Esophagus squamous epithelium (tissue), 5 donors: ENCODE measurements around the gene PCDHAC2. TPM values are rescaled to one million over a fixed set of nuclear protein-coding genes. Genes with fewer than 3 reads are reported as not detected.

Source experiments
- DNase-seq: peaks from one replicate; lab custom pipeline; 2025; lab: John Stamatoyannopoulos, UW
- H3K27ac ChIP-seq, 4 donors: fragments of 200-600 bp; sonication (generic); one replicate each; pipeline ENCODE4 v1.5.1; 2016 to 2019; ENCODE audit warnings: mild to moderate bottlenecking in 1 of 4
- H3K27me3 ChIP-seq, 4 donors: fragments of 200-600 bp; sonication (generic); 1 replicate in 3 of 4; 2 replicates in 1 of 4; pipeline versions ENCODE4 v1.5.1 to v1.6.0; 2017 to 2021; ENCODE audit warnings: antibody characterized with exemption in 1 of 4
- H3K36me3 ChIP-seq, 3 donors: fragments of 200-600 bp; sonication (generic); one replicate each; pipeline ENCODE4 v1.5.1; 2016 to 2019
- H3K4me1 ChIP-seq, 3 donors: fragments of 200-600 bp; sonication (generic); one replicate each; pipeline ENCODE4 v1.5.1; 2017 to 2019
- H3K4me3 ChIP-seq, 4 donors: fragments of 200-600 bp; sonication (generic); 1 replicate in 3 of 4; 2 replicates in 1 of 4; pipeline ENCODE4 v1.5.1; 2016 to 2019; ENCODE audit warnings: mild to moderate bottlenecking in 2 of 4, moderate library complexity in 1 of 4
- H3K9me3 ChIP-seq, 3 donors: fragments of 200-600 bp; sonication (generic); one replicate each; pipeline ENCODE4 v1.5.1; 2016 to 2019
- POLR2A ChIP-seq, 4 donors: fragments of 450-650 bp; IDR thresholded peaks; one replicate each; pipeline ENCODE4 v1.6.1; 2017; ENCODE audit warnings: antibody characterized with exemption in 4 of 4, mild to moderate bottlenecking in 4 of 4, moderate library complexity in 3 of 4
- WGBS, 2 donors: methylation state at CpG; one replicate each; pipeline ENCODE4 v1.1.5; 2018; 5-methylcytosine and 5-hydroxymethylcytosine counted together
- intact Hi-C: fragments of 100-400 bp; cut with DNase I; formaldehyde crosslinking; loops from one replicate; pipeline ENCODE4 v1.15.0; 2022
- total RNA-seq, 4 donors: library from RNA; depleted of rRNA; stranded (reverse); fragments of >200 nt; gene quantifications; one replicate each; pipeline ENCODE4 v1.1.0, GENCODE V29; 2016
- TF ChIP-seq, protein P1 (sequence below), 6 experiments: fragments of 450-650 bp in 4 of 6; fragments of 200-600 bp in 2 of 6; sonication (generic) in 2 of 6; IDR thresholded peaks; one replicate each; pipeline ENCODE4 v1.5.1; 2016 to 2019; ENCODE audit warnings: antibody characterized with exemption in 6 of 6, mild to moderate bottlenecking in 4 of 6, moderate library complexity in 4 of 6
- donor health status: DM: yes; HTN: yes; CAD: no.

PCDHAC2 gene
- total RNA-seq, 4 donors from 2014 or later, result 0.19 to 2.2 TPM; not detected in 2

DNA sequence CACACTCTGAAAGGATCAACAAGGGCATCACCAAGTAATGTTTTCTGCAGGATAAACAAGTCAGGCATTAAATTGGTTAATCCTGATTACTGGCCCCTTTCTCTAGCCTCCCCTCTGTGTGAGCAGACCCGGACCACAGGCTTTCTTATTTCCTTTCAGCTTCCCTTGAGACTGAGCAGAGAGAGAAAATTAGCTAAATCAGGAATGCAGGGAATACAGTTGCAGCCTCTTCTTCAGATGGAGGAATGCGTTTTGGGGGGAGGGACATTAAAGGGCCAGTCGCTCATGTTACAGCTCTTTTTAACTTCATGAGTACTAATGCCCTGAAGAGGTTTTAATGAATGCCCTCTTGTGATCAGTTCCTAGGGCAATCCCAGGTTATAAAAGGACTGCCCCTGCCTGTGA lies 19.8 kb downstream of the PCDHAC2 start:
- Histone ChIP-seq H3K27ac (no peak overlapping the region), H3K4me1 (no peaks in the 10 kb centered on the region), H3K36me3 (no peaks in the 10 kb centered on the region), H3K4me3 (no peak overlapping the region), H3K27me3 (no peaks in the 10 kb centered on the region), H3K9me3 (no peaks in the 10 kb centered on the region)
- TF ChIP-seq, protein P1, sequence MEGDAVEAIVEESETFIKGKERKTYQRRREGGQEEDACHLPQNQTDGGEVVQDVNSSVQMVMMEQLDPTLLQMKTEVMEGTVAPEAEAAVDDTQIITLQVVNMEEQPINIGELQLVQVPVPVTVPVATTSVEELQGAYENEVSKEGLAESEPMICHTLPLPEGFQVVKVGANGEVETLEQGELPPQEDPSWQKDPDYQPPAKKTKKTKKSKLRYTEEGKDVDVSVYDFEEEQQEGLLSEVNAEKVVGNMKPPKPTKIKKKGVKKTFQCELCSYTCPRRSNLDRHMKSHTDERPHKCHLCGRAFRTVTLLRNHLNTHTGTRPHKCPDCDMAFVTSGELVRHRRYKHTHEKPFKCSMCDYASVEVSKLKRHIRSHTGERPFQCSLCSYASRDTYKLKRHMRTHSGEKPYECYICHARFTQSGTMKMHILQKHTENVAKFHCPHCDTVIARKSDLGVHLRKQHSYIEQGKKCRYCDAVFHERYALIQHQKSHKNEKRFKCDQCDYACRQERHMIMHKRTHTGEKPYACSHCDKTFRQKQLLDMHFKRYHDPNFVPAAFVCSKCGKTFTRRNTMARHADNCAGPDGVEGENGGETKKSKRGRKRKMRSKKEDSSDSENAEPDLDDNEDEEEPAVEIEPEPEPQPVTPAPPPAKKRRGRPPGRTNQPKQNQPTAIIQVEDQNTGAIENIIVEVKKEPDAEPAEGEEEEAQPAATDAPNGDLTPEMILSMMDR (IDR thresholded peaks at IDR 0.05), result no peak
- no peak for TF ChIP-seq POLR2A (IDR thresholded peaks at IDR 0.05)
- 15 to 33% methylated on average over 3 of the region's 3 CpGs for WGBS, 2 donors
- intact Hi-C loops, result no loop called here
- DNase-seq, result no peak

DNA sequence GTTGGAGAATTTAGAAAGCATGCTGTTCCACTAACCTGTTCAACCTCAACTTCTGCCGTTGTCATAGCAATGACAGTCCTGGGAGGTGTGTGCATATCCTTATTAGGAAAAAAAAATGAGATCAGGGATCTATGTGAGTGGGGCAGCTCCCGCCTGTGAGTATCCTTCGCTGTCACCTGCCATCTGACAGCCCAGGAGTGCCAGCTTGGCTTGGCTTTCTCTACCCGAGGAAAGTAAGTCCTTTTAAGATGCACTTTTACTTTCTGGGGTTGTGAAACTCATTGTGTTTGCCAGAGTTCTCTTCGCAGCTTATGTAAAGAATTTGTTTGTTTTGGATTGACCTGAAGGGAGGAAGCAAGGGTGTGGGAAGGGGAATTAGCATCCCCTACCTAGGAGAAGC lies 21.8 kb downstream of the PCDHAC2 start:
- no peak overlapping the region for H3K27ac ChIP-seq
- H3K36me3 ChIP-seq, result no peaks in the 10 kb centered on the region
- no peak for DNase-seq
- H3K27me3 ChIP-seq, result no peaks in the 10 kb centered on the region
- no peak overlapping the region for H3K4me3 ChIP-seq
- TF ChIP-seq, protein P1 (IDR thresholded peaks at IDR 0.05), result no peak
- TF ChIP-seq POLR2A (IDR thresholded peaks at IDR 0.05), result no peak
- intact Hi-C loops, result no loop called here
- WGBS, 2 donors, result 29 to 55% methylated on average over 5 of the region's 5 CpGs
- no peaks in the 10 kb centered on the region for H3K9me3 ChIP-seq
- no peaks in the 10 kb centered on the region for H3K4me1 ChIP-seq

DNA sequence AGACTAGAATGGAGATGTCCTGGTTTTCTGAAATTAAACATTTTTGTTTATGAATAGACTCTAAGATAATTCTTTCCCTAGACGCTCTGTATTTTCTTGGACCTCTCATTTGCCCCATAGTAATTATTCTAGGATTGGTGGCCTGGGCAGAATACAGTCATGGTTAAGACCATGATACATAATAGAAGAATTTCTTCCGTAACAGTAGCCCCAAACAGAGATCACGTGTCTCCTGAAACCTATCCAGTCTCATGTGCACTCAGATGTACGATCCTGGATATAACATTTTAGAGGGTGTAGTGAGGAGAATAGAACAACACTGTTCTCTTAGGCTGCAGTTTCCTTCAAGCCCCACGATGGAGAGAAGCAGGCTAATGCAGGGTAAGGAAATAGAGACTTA lies 22.3 kb downstream of the PCDHAC2 start:
- H3K27ac ChIP-seq, result no peak overlapping the region
- no peak for DNase-seq
- TF ChIP-seq, protein P1 (IDR thresholded peaks at IDR 0.05), result no peak
- no peak for TF ChIP-seq POLR2A (IDR thresholded peaks at IDR 0.05)

DNA sequence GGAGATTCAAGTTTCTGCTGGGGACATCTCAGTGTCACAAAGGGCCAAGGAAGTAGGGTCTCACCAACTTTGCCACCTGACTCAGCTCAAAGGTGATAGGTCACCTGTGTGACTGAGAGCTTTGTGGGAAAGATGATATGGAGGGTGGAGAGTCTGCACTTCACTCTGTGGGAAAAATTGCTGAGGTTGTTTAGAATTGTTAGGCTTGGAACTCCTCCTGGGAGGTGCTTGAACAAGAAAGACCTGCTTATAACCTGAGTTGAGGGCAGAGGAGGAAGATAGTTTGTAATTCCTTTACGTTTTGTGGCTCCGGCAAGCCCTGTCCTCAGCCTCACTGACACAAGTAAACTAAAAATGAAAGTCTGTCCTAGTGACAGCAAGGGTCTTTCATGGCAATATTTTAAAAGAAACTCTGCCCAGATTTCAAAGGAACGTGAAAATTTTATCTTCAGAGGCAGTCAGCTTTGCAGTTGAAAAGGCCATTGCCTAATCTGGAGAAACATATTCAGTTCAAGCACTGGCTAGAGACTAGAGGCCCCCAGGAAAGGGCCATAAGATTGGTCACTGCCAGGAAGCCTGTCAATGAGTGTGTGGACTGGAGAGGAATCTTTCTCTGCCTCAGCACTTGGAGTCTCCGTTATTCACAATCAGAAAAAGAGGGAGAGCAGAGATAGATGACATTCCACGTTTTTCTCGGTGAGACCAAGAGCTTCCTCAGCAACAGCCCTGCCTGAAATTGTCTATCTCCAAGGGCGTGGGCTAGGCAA lies 23.2 kb downstream of the PCDHAC2 start:
- Histone ChIP-seq H3K36me3 (no peaks in the 10 kb centered on the region), H3K4me1 (no peaks in the 10 kb centered on the region), H3K4me3 (no peak overlapping the region), H3K9me3 (no peaks in the 10 kb centered on the region), H3K27ac (no peak overlapping the region), H3K27me3 (no peaks in the 10 kb centered on the region)
- WGBS, 2 donors, result 61 to 68% methylated on average over 7 of the region's 7 CpGs
- DNase-seq, result no peak
- TF ChIP-seq, protein P1 (IDR thresholded peaks at IDR 0.05), result no peak
- no peak for TF ChIP-seq POLR2A (IDR thresholded peaks at IDR 0.05)
- intact Hi-C loops, result no loop called here

More for the DNA sequence above, 22.3 kb downstream of the PCDHAC2 start:
- intact Hi-C loops, result no loop called here
- H3K4me3 ChIP-seq, result no peak overlapping the region
- no peaks in the 10 kb centered on the region for H3K27me3 ChIP-seq
- no peaks in the 10 kb centered on the region for H3K36me3 ChIP-seq
- no peaks in the 10 kb centered on the region for H3K9me3 ChIP-seq
- WGBS, 2 donors, result 77 to 78% methylated on average over 5 of the region's 5 CpGs
- no peaks in the 10 kb centered on the region for H3K4me1 ChIP-seq

DNA sequence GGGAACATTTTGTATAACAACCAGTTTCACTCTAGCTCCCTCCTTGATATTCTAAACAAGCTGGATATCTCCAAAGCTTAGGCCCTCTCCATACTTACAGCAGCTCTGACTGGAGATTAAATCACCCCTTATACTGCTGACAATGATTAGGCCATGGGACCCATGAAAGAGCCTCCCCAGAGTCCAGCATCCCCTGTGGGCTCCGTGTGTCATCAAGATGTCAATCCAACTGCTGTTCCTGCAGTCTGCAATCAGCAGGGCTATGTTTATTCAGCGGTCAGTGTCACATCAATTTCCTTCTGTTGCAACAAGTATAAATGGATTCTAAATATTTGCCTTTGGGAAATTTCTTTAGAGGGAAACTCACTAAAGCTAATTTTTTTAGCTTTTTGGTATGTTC lies 26.6 kb downstream of the PCDHAC2 start:
- H3K27ac ChIP-seq, result no peak overlapping the region
- TF ChIP-seq, protein P1 (IDR thresholded peaks at IDR 0.05), result no peak
- TF ChIP-seq POLR2A (IDR thresholded peaks at IDR 0.05), result no peak
- DNase-seq, result no peak
- no peaks in the 10 kb centered on the region for H3K9me3 ChIP-seq
- 54 to 58% methylated on average over 2 of the region's 2 CpGs for WGBS, 2 donors
- no peaks in the 10 kb centered on the region for H3K4me1 ChIP-seq
- H3K36me3 ChIP-seq, result no peaks in the 10 kb centered on the region
- H3K27me3 ChIP-seq, result no peaks in the 10 kb centered on the region
- intact Hi-C loops, result no loop called here
- no peak overlapping the region for H3K4me3 ChIP-seq
